ENCODE measurements around the gene PLAC8. TPM values are rescaled to one million over a fixed set of nuclear protein-coding genes. Genes with fewer than 3 reads are reported as not detected.

The PLAC8 gene
- total and polyA plus RNA-seq, 2 of the 13 experiments (the other 11 are each of a cell fraction or from before 2014, with no cell fraction given) = 3.0 to 174 TPM

- 0 out of 2 replicates have a peak, but pooled peaks have one; percentile 23 for TF ChIP-seq ZNF782 (CRISPR knock-in tag; IDR thresholded peaks at IDR 0.05; ENCODE audit: borderline replicate concordance)
- no peak for TF ChIP-seq HNF4G (IDR thresholded peaks at IDR 0.05; ENCODE audit: borderline replicate concordance, low read depth, low read length)
- no peak for TF ChIP-seq HNF4G (CRISPR knock-in tag; IDR thresholded peaks at IDR 0.05; ENCODE audit: borderline replicate concordance, low read depth)
- TF ChIP-seq ATF4 (CRISPR knock-in tag; IDR thresholded peaks at IDR 0.05) = no peak
- no peak for TF ChIP-seq ZNF639 (CRISPR knock-in tag; conservative IDR thresholded peaks at IDR 0.05)
- no peak for TF ChIP-seq USF2 (IDR thresholded peaks at IDR 0.05; ENCODE audit: low read depth, low read length)
- TF ChIP-seq USF2 (CRISPR knock-in tag; IDR thresholded peaks at IDR 0.05; ENCODE audit: borderline replicate concordance) = no peak
- no peak for TF ChIP-seq ZNF598 (CRISPR knock-in tag; IDR thresholded peaks at IDR 0.05; ENCODE audit: borderline replicate concordance)
- no peak for TF ChIP-seq MEF2D (CRISPR knock-in tag; IDR thresholded peaks at IDR 0.05)
- TF ChIP-seq ZFY (CRISPR knock-in tag; IDR thresholded peaks at IDR 0.05) = no peak
- no peak for TF ChIP-seq CHCHD3 (CRISPR knock-in tag; IDR thresholded peaks at IDR 0.05)
- TF ChIP-seq HMGXB4 (CRISPR knock-in tag; IDR thresholded peaks at IDR 0.05; ENCODE audit: borderline replicate concordance in 1 of 2, low read depth in 1 of 2) = peak in 1 of 2 experiments; percentile 43; a peak in 1 of 4 replicates
- no peak for TF ChIP-seq TRIM22 (IDR thresholded peaks at IDR 0.05)
- no peak for TF ChIP-seq ZNF574 (CRISPR knock-in tag; IDR thresholded peaks at IDR 0.05)
- TF ChIP-seq POLR2A (IDR thresholded peaks at IDR 0.05; ENCODE audit: insufficient read depth in 1 of 2, low read depth in 2 of 2, low read length in 2 of 2) = peak; percentile 42 to 44; a peak in 1 of 4 replicates
- TF ChIP-seq PRPF4 (IDR thresholded peaks at IDR 0.05; ENCODE audit: low read depth, low read length, poor library complexity, severe bottlenecking) = no peak
These were observed 1.7 kb downstream of the PLAC8 start (continued) for GRCh38 chr4:83112678-83113428.

Data from HepG2 (cell line).